Measurements from ENCODE around the gene CTNNA2. TPM values are rescaled to one million over a fixed set of nuclear protein-coding genes. Genes with fewer than 3 reads are reported as not detected.

CTNNA2 gene
- total RNA-seq, 1 donor from 2014 or later, result 3.5 TPM

- Histone ChIP-seq H3K4me3 (ENCODE audit: low read depth, low read length) (no peak overlapping the region), H3K27me3 (ENCODE audit: control insufficient read depth, insufficient read depth, low read length) (no peaks in the 10 kb centered on the region), H3K36me3 (ENCODE audit: control insufficient read depth, insufficient read depth, low read length) (no peaks in the 10 kb centered on the region)
- no peak for TF ChIP-seq CTCF (IDR thresholded peaks at IDR 0.05; ENCODE audit: insufficient read depth, low read length, poor library complexity, severe bottlenecking)
- no peak for DNase-seq (ENCODE audit: low read depth)
Measured at GRCh38 chr2:80510716-80511115, 997.9 kb downstream of the CTNNA2 start.

DNA sequence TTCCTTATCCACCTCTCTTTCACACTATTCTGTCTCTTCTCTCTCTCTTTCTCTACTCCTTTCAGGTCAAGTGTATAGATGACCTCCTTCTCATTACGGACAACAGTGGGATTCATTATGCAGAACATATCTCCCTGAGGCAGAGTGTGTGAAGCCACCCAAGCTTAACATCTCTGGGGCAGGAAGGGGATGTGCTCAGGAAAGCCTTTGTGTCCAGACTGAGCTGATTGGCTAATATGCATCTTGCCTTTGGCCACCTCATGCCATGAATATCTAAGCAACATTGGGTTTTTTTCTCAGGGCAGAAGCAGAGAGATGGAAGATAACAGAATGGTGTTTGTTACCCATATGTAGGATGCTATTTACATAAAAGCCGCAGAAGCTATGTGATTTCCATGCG is 1003.1 kb downstream of the CTNNA2 start:
- no peak for DNase-seq (ENCODE audit: low read depth)
- Histone ChIP-seq H3K27me3 (ENCODE audit: control insufficient read depth, insufficient read depth, low read length) (no peaks in the 10 kb centered on the region), H3K4me3 (ENCODE audit: low read depth, low read length) (no peak overlapping the region), H3K36me3 (ENCODE audit: control insufficient read depth, insufficient read depth, low read length) (no peaks in the 10 kb centered on the region)
- TF ChIP-seq CTCF (IDR thresholded peaks at IDR 0.05; ENCODE audit: insufficient read depth, low read length, poor library complexity, severe bottlenecking), result no peak

DNA sequence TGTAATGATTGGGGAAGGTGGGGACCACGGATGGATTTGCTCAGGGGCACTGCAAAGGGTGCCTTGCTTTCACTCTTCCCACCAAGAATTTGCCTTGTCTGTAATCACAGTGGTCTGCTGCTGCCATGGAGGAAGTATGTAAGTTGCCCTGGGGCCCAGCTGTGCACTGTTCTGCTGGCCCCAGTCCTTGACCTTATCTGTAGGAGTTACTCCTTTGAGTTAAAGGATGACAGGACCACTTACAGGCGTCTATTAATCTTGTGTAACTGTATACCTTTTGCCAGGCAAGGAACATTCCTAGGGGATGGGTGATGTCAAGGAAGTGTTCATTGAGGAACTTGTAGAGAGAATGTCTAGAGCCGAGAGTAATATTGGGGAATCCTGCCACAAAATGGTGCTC is 1004.5 kb downstream of the CTNNA2 start:
- no peaks in the 10 kb centered on the region for H3K36me3 ChIP-seq (ENCODE audit: control insufficient read depth, insufficient read depth, low read length)
- TF ChIP-seq CTCF (IDR thresholded peaks at IDR 0.05; ENCODE audit: insufficient read depth, low read length, poor library complexity, severe bottlenecking), result no peak

GRCh38 chr2:80519121-80519643 is 1006.3 kb downstream of the CTNNA2 start:
- DNase-seq (ENCODE audit: low read depth), result no peak
- Histone ChIP-seq H3K4me3 (ENCODE audit: low read depth, low read length) (no peak overlapping the region), H3K27me3 (ENCODE audit: control insufficient read depth, insufficient read depth, low read length) (no peaks in the 10 kb centered on the region), H3K36me3 (ENCODE audit: control insufficient read depth, insufficient read depth, low read length) (no peaks in the 10 kb centered on the region)
- no peak for TF ChIP-seq CTCF (IDR thresholded peaks at IDR 0.05; ENCODE audit: insufficient read depth, low read length, poor library complexity, severe bottlenecking)

More for the DNA sequence above, 1004.5 kb downstream of the CTNNA2 start:
- no peak overlapping the region for H3K4me3 ChIP-seq (ENCODE audit: low read depth, low read length)
- DNase-seq (ENCODE audit: low read depth), result no peak
- no peaks in the 10 kb centered on the region for H3K27me3 ChIP-seq (ENCODE audit: control insufficient read depth, insufficient read depth, low read length)

DNA sequence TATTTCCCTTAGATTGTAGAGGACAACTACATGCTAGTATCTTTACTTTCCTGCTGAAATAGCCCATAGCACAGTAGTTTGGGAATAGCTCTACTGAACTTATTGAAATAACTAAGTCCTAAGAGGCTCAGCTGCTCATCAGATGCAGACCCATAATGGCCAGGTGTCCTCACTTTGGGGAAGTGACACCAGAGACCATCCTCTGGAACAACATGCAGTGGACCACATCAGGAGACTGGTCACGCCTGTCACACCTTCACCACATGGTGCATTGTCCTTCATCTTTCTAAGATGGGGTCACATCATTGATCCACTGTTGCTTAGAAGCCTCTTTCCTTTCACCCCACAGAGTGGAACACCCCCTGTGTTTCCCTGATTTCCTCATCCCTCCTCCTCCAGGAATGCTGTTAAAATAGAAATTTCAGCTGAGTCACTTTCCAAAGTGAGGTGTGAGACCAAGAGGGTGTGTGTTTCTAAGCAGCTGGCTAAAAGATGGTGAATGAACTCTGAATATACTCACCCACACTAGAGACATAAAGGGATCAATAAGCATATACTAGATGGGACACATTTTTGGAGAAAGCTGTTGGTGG is 1006.9 kb downstream of the CTNNA2 start:
- no peaks in the 10 kb centered on the region for H3K36me3 ChIP-seq (ENCODE audit: control insufficient read depth, insufficient read depth, low read length)
- DNase-seq (ENCODE audit: low read depth), result no peak
- H3K4me3 ChIP-seq (ENCODE audit: low read depth, low read length), result no peak overlapping the region
- no peak for TF ChIP-seq CTCF (IDR thresholded peaks at IDR 0.05; ENCODE audit: insufficient read depth, low read length, poor library complexity, severe bottlenecking)
- no peaks in the 10 kb centered on the region for H3K27me3 ChIP-seq (ENCODE audit: control insufficient read depth, insufficient read depth, low read length)

GRCh38 chr2:80525152-80525551 is 1012.3 kb downstream of the CTNNA2 start:
- no peak for TF ChIP-seq CTCF (IDR thresholded peaks at IDR 0.05; ENCODE audit: insufficient read depth, low read length, poor library complexity, severe bottlenecking)
- H3K4me3 ChIP-seq (ENCODE audit: low read depth, low read length), result no peak overlapping the region
- H3K27me3 ChIP-seq (ENCODE audit: control insufficient read depth, insufficient read depth, low read length), result no peaks in the 10 kb centered on the region
- H3K36me3 ChIP-seq (ENCODE audit: control insufficient read depth, insufficient read depth, low read length), result no peaks in the 10 kb centered on the region
- no peak for DNase-seq (ENCODE audit: low read depth)
